Endothelial cell (in vitro differentiated cells): ENCODE results near the gene QPRT. TPM values are rescaled to one million over a fixed set of nuclear protein-coding genes. Genes with fewer than 3 reads are reported as not detected.
A peak's percentile ranks its signal among the peaks of the same experiment; 100 is the strongest.
"Not testable (repeated sequence)": the region's sequence is repeated elsewhere in the genome, so short reads cannot be mapped to it uniquely, and the experiment has no call there.

Experiments used
- DNase-seq: peaks from one replicate; pipeline ENCODE4 v3.0.0; 2021; ENCODE audit warnings: low spot score
- H3K27ac Mint-ChIP-seq: one replicate; pipeline ENCODE4 v1.8.0; 2021; ENCODE audit warnings: mixed read lengths, inconsistent platforms; ENCODE audit not compliant: unreplicated experiment
- H3K27me3 Mint-ChIP-seq: one replicate; pipeline ENCODE4 v1.8.0; 2021; ENCODE audit warnings: mild to moderate bottlenecking, moderate library complexity, mixed read lengths, inconsistent platforms; ENCODE audit not compliant: unreplicated experiment
- H3K36me3 Mint-ChIP-seq: one replicate; pipeline ENCODE4 v1.8.0; 2021; ENCODE audit warnings: mild to moderate bottlenecking, low read depth, mixed read lengths, inconsistent platforms; ENCODE audit not compliant: unreplicated experiment
- H3K4me1 Mint-ChIP-seq: one replicate; pipeline ENCODE4 v1.8.0; 2021; ENCODE audit warnings: mild to moderate bottlenecking, mixed read lengths, inconsistent platforms; ENCODE audit not compliant: unreplicated experiment
- H3K4me3 Mint-ChIP-seq: one replicate; pipeline ENCODE4 v1.8.0; 2021; ENCODE audit warnings: mild to moderate bottlenecking, mixed read lengths, inconsistent platforms; ENCODE audit not compliant: unreplicated experiment
- H3K9me3 Mint-ChIP-seq: one replicate; pipeline ENCODE4 v1.8.0; 2021; ENCODE audit warnings: mixed read lengths, inconsistent platforms; ENCODE audit not compliant: unreplicated experiment
- CTCF ChIP-seq: fragments of 200-600 bp; sonication (generic); IDR thresholded peaks from one replicate; pipeline ENCODE4 v1.5.0; 2021; ENCODE audit warnings: antibody characterized with exemption; ENCODE audit not compliant: unreplicated experiment
- total RNA-seq: library from RNA; stranded (reverse); fragmentation: NEBNext Ultra II Directional; extraction: Animal tissue kit (Norgen Biotek cat#: 25700); gene quantifications from one replicate; pipeline ENCODE4 v1.2.1, GENCODE V29; 2021; ENCODE audit not compliant: unreplicated experiment

The QPRT gene
- total RNA-seq, 1 donor from 2014 or later, result 30.4 TPM

GRCh38 chr16:29665294-29666077, 13.5 kb upstream of the QPRT start:
- no peak overlapping the region for H3K27ac Mint-ChIP-seq
- H3K27me3 Mint-ChIP-seq, result peaks cover 5% of the 10 kb centered on the region
- H3K9me3 Mint-ChIP-seq, result no peaks in the 10 kb centered on the region
- peak overlapping the region; percentile 70 for H3K4me3 Mint-ChIP-seq
- peaks cover 18% of the 10 kb centered on the region for H3K4me1 Mint-ChIP-seq
- DNase-seq, result no peak
- H3K36me3 Mint-ChIP-seq, result no peaks in the 10 kb centered on the region
- no peak for TF ChIP-seq CTCF

GRCh38 chr16:29667322-29667610, 11.7 kb upstream of the QPRT start:
- not testable (repeated sequence) for DNase-seq, H3K27me3 Mint-ChIP-seq, H3K4me3 Mint-ChIP-seq, H3K9me3 Mint-ChIP-seq, H3K36me3 Mint-ChIP-seq
- Mint-ChIP-seq H3K27ac (peak overlapping the region; percentile 80), H3K4me1 (peaks cover 18% of the 10 kb centered on the region)

GRCh38 chr16:29667755-29668154, 11.2 kb upstream of the QPRT start:
- no peaks in the 10 kb centered on the region for H3K9me3 Mint-ChIP-seq
- H3K27ac Mint-ChIP-seq, result no peak overlapping the region
- H3K36me3 Mint-ChIP-seq, result no peaks in the 10 kb centered on the region
- DNase-seq, result no peak
- peaks cover 5% of the 10 kb centered on the region for H3K27me3 Mint-ChIP-seq
- no peak for TF ChIP-seq CTCF
- peaks cover 18% of the 10 kb centered on the region for H3K4me1 Mint-ChIP-seq
- H3K4me3 Mint-ChIP-seq, result no peak overlapping the region

- DNase-seq, result no peak
- Mint-ChIP-seq H3K27ac (no peak overlapping the region), H3K27me3 (peaks cover 5% of the 10 kb centered on the region), H3K36me3 (no peaks in the 10 kb centered on the region), H3K9me3 (no peaks in the 10 kb centered on the region), H3K4me1 (peaks cover 18% of the 10 kb centered on the region), H3K4me3 (no peak overlapping the region)
- no peak for TF ChIP-seq CTCF
Measured at GRCh38 chr16:29668267-29668666, 10.7 kb upstream of the QPRT start.

- no peak for DNase-seq
- no peaks in the 10 kb centered on the region for H3K36me3 Mint-ChIP-seq
- H3K4me3 Mint-ChIP-seq, result no peak overlapping the region
- H3K9me3 Mint-ChIP-seq, result no peaks in the 10 kb centered on the region
- peaks cover 4% of the 10 kb centered on the region for H3K4me1 Mint-ChIP-seq
- H3K27me3 Mint-ChIP-seq, result no peaks in the 10 kb centered on the region
- no peak overlapping the region for H3K27ac Mint-ChIP-seq
- TF ChIP-seq CTCF, result no peak
Measured at GRCh38 chr16:29673501-29673900, 5.5 kb upstream of the QPRT start.
